Hypothalamus (tissue), 51 donors: ENCODE measurements around the gene SCGB3A2.

ENCODE experiments used
- DNase-seq, 51 donors: peaks; one replicate each; lab custom pipeline; 2025; lab: John Stamatoyannopoulos, UW

Gene SCGB3A2

DNA sequence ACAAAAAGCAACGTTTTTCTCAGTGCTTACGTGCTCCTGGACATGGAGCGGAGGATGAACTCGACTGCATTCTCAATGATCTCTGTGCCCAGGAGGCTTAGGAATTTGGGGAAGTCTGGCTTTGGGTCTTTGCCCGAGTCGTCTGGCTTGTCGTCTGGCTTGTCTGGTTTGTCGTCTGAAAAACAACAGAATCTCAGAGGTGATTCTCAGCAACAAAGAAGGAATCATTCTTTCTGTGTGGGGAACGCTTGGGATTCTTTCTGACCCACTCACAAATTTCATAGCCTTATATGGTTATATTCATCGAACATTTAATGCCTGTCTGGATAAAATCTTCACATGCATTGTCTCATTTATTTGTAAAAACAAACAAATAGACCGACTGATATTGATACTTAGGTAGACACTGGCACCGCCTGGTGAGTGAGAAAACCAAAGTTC, 23.1 kb downstream of the SCGB3A2 start:
- peak in 2 of 51 donors; percentile 0 for DNase-seq

- DNase-seq = no peak
Observed at GRCh38 chr5:147902609-147903115, 24.2 kb downstream of the SCGB3A2 start.

- no peak for DNase-seq
Observed at GRCh38 chr5:147904110-147904509, 25.6 kb downstream of the SCGB3A2 start.

GRCh38 chr5:147906326-147907095, 28.0 kb downstream of the SCGB3A2 start, which contains the start of gene C5orf46:
Gene C5orf46, minus strand, starts transcription at chr5:147906538. Its CDS starts 37 bp downstream, at chr5:147906501.
- DNase-seq = no peak

GRCh38 chr5:147911427-147911826, 32.9 kb downstream of the SCGB3A2 start:
- peak in 11 of 51 donors; percentile 1 to 12 (median 5) for DNase-seq

GRCh38 chr5:147912011-147912410, 33.5 kb downstream of the SCGB3A2 start:
- DNase-seq = no peak

GRCh38 chr5:147913786-147914185, 35.3 kb downstream of the SCGB3A2 start:
- no peak for DNase-seq

GRCh38 chr5:147918101-147918685, 39.7 kb downstream of the SCGB3A2 start:
- no peak for DNase-seq

DNA sequence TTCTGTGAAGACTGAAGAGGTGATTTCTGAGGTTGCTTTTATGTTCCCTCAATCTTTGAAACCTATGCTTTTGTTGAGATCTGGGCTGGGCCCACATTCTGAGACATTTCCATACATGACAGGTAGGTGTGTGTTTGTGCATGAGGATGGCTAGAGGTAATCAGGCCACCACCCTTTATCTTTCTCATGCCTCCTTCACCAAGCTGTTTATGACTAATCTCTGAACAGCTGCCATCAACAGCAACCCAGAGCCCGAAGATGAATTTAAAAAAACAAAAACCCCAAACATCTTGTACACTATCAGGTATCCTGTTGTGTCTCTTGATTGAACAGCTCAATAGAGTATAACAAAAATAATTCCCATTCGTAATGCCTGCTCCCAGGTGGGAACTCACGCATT, 40.4 kb downstream of the SCGB3A2 start:
- DNase-seq = no peak

DNA sequence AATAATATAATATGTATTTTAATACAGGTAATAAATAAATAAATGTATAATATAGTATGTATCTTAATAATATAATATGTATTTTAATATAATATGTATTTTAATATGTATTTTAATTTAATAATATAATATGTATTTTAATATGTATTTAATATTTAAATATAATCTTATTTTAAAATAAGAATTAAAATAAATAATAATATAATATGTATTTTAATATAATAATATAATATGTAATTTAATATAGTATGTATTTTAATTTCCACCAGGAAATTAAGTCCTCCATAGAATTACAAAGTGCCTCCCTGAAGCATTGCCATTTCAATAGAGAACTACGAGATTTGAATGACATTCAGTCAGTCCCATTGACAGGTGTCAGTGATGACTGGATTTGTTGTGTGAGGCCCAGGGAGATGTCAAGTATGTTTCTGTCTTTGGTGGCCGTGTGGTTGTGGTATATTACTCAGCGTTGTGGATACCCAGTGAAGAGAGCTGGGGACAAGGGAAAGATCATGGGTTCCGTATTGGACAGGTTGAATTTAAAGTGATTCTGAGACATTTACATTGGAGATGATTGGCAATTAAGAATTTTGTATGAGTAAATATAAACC, 42.0 kb downstream of the SCGB3A2 start:
- no peak for DNase-seq

DNA sequence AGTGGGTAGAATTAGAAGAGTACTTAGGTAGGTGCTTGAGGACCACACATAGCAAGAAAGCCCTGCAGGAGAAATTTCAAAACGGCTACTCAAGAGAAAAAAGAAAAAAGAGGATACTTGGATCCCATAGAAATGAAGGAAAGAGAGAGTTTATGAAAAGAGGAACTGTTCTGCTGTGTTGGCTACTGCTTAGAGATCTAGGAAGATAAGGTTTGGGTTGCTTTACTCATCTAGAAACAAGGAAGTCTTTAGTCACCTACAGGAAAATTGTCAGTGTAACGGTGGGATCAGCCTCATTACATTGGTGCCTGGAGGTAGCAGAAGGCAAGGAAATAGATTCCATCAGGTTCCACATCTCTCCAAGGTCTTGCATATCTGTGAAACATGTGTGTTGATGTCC, 42.6 kb downstream of the SCGB3A2 start:
- DNase-seq = no peak

GRCh38 chr5:147925020-147925419, 46.5 kb downstream of the SCGB3A2 start:
- DNase-seq = no peak

DNA sequence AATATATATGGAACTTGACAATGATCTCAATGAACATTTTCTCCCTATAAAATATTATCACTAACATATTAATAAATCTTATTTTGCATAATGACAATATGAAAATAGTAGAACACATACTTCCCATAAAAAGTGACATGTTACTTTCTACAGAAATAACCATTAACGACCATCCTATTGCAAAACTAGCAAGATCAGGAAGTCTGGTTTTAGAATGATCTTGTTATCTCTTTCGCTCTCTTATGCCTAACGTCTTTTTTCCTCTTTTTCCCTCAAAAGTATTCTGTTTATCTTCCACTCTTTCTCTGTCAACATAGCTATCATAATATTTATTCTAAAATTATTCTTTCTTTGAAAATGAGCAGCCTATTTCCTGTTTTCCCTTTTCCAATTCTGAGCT, 49.4 kb downstream of the SCGB3A2 start:
- DNase-seq = no peak

DNA sequence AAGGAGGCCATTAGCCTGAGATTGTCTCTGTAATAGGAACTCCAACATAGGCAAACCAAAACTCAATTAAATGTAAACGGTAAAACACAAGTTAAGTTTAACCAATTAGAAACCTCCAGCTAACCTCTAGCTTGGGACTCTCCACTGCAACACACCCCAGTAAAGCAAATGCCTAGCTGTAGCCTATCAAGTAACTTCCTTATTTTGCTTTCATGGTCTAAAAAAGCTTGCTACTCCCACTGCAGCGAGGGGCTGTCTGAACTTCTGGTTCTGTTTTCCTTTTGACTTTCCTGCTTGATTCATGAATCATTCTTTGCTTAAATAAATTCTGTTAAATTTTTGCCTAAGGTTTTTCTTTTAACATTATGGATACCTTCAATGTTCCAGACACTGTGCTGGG, 52.3 kb downstream of the SCGB3A2 start:
- DNase-seq = no peak
